IMR-90 (cell line): Measurements from ENCODE around the gene NFE2L1. TPM values are rescaled to one million over a fixed set of nuclear protein-coding genes. Genes with fewer than 3 reads are reported as not detected.

Experiments
- ATAC-seq: fragments of 200-7000 bp; cut with Tn5 transposase; 2 replicates; pipeline ENCODE4 v1.9.1; 2020; ENCODE audit warnings: low read depth, mild to moderate bottlenecking, moderate library complexity
- BruUV-seq: library from RNA; stranded (reverse); fragments of 400-500 nt; replicated peaks from 2 replicates; lab custom pipeline; 2021; lab: Mats Ljungman, UMichigan
- CTCF ChIA-PET: fragments of 300-600 bp; formaldehyde crosslinking; extraction: SDS; loops from one replicate; lab custom pipeline; 2021; ENCODE audit warnings: antibody characterized with exemption; lab: Yijun Ruan, JAX
- POLR2A ChIA-PET: fragments of 300-600 bp; sonication (Branson Sonifier 250); formaldehyde crosslinking; loops from one replicate; lab custom pipeline; 2022; ENCODE audit warnings: antibody characterized with exemption; ENCODE audit not compliant: unreplicated experiment; lab: Charles Lee
- DNase-seq: peaks from one replicate; pipeline ENCODE4 v3.0.0; 2013
- H2AFZ ChIP-seq: replicated peaks from 2 replicates; pipeline ENCODE3; 2013; ENCODE audit warnings: low read length, mild to moderate bottlenecking; ENCODE audit not compliant: poor library complexity
- H2AK5ac ChIP-seq: 2 replicates; pipeline ENCODE4 v1.6.1; 2013; ENCODE audit warnings: low read depth, low read length, inconsistent platforms
- H2AK9ac ChIP-seq: replicated peaks from 2 replicates; pipeline ENCODE3; 2013; ENCODE audit warnings: mild to moderate bottlenecking, low read depth, low read length, moderate library complexity; ENCODE audit not compliant: poor library complexity
- H2BK120ac ChIP-seq: 2 replicates; pipeline ENCODE4 v1.6.1; 2013; ENCODE audit warnings: low read depth, low read length, inconsistent platforms
- H2BK15ac ChIP-seq: 3 replicates; pipeline ENCODE4 v1.6.1; 2013; ENCODE audit warnings: low read depth, low read length, inconsistent platforms
- H2BK20ac ChIP-seq: 2 replicates; pipeline ENCODE4 v1.6.1; 2013; ENCODE audit warnings: low read depth, mild to moderate bottlenecking, inconsistent platforms, low read length, moderate library complexity
- H2BK5ac ChIP-seq: 2 replicates; pipeline ENCODE4 v1.6.1; 2013; ENCODE audit warnings: mild to moderate bottlenecking, low read depth, low read length, inconsistent platforms; ENCODE audit not compliant: poor library complexity, severe bottlenecking
- H3K14ac ChIP-seq: replicated peaks from 2 replicates; pipeline ENCODE4 v1.6.1; 2013; ENCODE audit warnings: low read depth, low read length, inconsistent platforms
- H3K18ac ChIP-seq: 2 replicates; pipeline ENCODE4 v1.6.1; 2013; ENCODE audit warnings: low read depth, low read length, control low read depth
- H3K23ac ChIP-seq: 2 replicates; pipeline ENCODE4 v1.6.1; 2013; ENCODE audit warnings: low read depth, low read length, inconsistent platforms
- H3K27ac ChIP-seq: 2 replicates; pipeline ENCODE4 v1.5.1; 2013; ENCODE audit warnings: mild to moderate bottlenecking, control low read depth, low read length; ENCODE audit not compliant: insufficient read depth
- H3K27me3 ChIP-seq: 2 replicates; pipeline ENCODE4 v1.6.1; 2013; ENCODE audit warnings: low read length; ENCODE audit not compliant: control insufficient read depth, insufficient read depth
- H3K36me3 ChIP-seq: 2 replicates; pipeline ENCODE4 v1.6.1; 2013; ENCODE audit warnings: low read length, mixed read lengths; ENCODE audit not compliant: control insufficient read depth, insufficient read depth
- H3K4ac ChIP-seq: 2 replicates; pipeline ENCODE4 v1.6.1; 2013; ENCODE audit warnings: low read depth, low read length, inconsistent platforms
- H3K4me1 ChIP-seq: 2 replicates; pipeline ENCODE4 v1.6.1; 2013; ENCODE audit warnings: low read length, mixed read lengths; ENCODE audit not compliant: control insufficient read depth, insufficient read depth
- H3K4me2 ChIP-seq: 2 replicates; pipeline ENCODE4 v1.6.1; 2013; ENCODE audit warnings: low read depth, mild to moderate bottlenecking, control low read depth, low read length, moderate library complexity
- H3K4me3 ChIP-seq: 2 replicates; pipeline ENCODE4 v1.5.1; 2013; ENCODE audit warnings: low read depth, mild to moderate bottlenecking, control low read depth, low read length, moderate library complexity; ENCODE audit not compliant: insufficient read depth
- H3K56ac ChIP-seq: 2 replicates; pipeline ENCODE4 v1.6.1; 2013; ENCODE audit warnings: low read length, inconsistent platforms; ENCODE audit not compliant: insufficient read depth; ENCODE audit errors: extremely low read depth
- H3K79me1 ChIP-seq, 2 experiments: 2 replicates each; pipeline ENCODE4 v1.6.1; 2013; ENCODE audit warnings: low read length in 2 of 2, inconsistent platforms in 1 of 2, low read depth in 1 of 2
- H3K9ac ChIP-seq: 2 replicates; pipeline ENCODE4 v1.6.1; 2013; ENCODE audit warnings: low read depth, low read length, control low read depth
- H3K9me1 ChIP-seq: 2 replicates; pipeline ENCODE4 v1.6.1; 2013; ENCODE audit warnings: low read length, inconsistent platforms; ENCODE audit not compliant: insufficient read depth
- H3K9me3 ChIP-seq: 2 replicates; pipeline ENCODE4 v1.6.1; 2013; ENCODE audit warnings: low read length; ENCODE audit not compliant: control insufficient read depth, insufficient read depth
- H4K20me1 ChIP-seq: 2 replicates; pipeline ENCODE4 v1.6.1; 2013; ENCODE audit warnings: low read length, inconsistent platforms; ENCODE audit not compliant: insufficient read depth
- H4K5ac ChIP-seq: 2 replicates; pipeline ENCODE4 v1.6.1; 2013; ENCODE audit warnings: mild to moderate bottlenecking, low read depth, low read length, control low read depth
- H4K8ac ChIP-seq, 2 experiments: 2 replicates each; pipeline ENCODE4 v1.6.1; 2013; ENCODE audit warnings: low read depth in 2 of 2, low read length in 2 of 2, control low read depth in 1 of 2, inconsistent platforms in 1 of 2
- H4K91ac ChIP-seq: 2 replicates; pipeline ENCODE4 v1.6.1; 2013; ENCODE audit warnings: low read depth, low read length, inconsistent platforms; ENCODE audit not compliant: insufficient read depth
- BHLHE40 ChIP-seq: fragments of 150-350 bp; IDR thresholded peaks from 2 replicates; pipeline ENCODE4 v1.6.1; 2016; ENCODE audit warnings: mild to moderate bottlenecking, low read depth, low read length
- CEBPB ChIP-seq: IDR thresholded peaks from 2 replicates; pipeline ENCODE4 v1.6.1; 2012; ENCODE audit warnings: low read depth, low read length, improper control_type of control experiment
- CHD1 ChIP-seq: IDR thresholded peaks from 2 replicates; pipeline ENCODE4 v1.6.1; 2012; ENCODE audit warnings: low read depth, low read length, improper control_type of control experiment
- CTCF ChIP-seq: conservative IDR thresholded peaks from 2 replicates; pipeline ENCODE4 v1.5.1; 2012; ENCODE audit warnings: mild to moderate bottlenecking, low read depth, low read length, improper control_type of control experiment
- ELK1 ChIP-seq: fragments of 150-350 bp; IDR thresholded peaks from 2 replicates; pipeline ENCODE4 v1.6.1; 2016; ENCODE audit warnings: low read depth, mild to moderate bottlenecking, low read length, moderate library complexity, borderline replicate concordance
- FOS ChIP-seq: fragments of 150-350 bp; IDR thresholded peaks from 2 replicates; pipeline ENCODE4 v1.6.1; 2016; ENCODE audit warnings: low read depth, low read length
- MAZ ChIP-seq: IDR thresholded peaks from 2 replicates; pipeline ENCODE4 v1.6.1; 2012; ENCODE audit warnings: low read depth, mild to moderate bottlenecking, low read length, improper control_type of control experiment, moderate library complexity, borderline replicate concordance
- NFE2L2 ChIP-seq: fragments of 150-350 bp; IDR thresholded peaks from 2 replicates; pipeline ENCODE4 v1.6.1; 2016; ENCODE audit warnings: low read depth, mild to moderate bottlenecking, low read length
- RAD21 ChIP-seq: IDR thresholded peaks from 2 replicates; pipeline ENCODE4 v1.6.1; 2012; ENCODE audit warnings: low read length, improper control_type of control experiment
- RCOR1 ChIP-seq: IDR thresholded peaks from 2 replicates; pipeline ENCODE4 v1.6.1; 2012; ENCODE audit warnings: mild to moderate bottlenecking, low read length, improper control_type of control experiment; ENCODE audit not compliant: insufficient replicate concordance
- RFX5 ChIP-seq: IDR thresholded peaks from 2 replicates; pipeline ENCODE4 v1.8.0; 2012; ENCODE audit warnings: low read depth, mild to moderate bottlenecking, low read length, moderate library complexity
- SMC3 ChIP-seq: fragments of 150-350 bp; IDR thresholded peaks from 2 replicates; pipeline ENCODE4 v1.6.1; 2016; ENCODE audit warnings: low read depth, mild to moderate bottlenecking, antibody characterized with exemption, low read length, moderate library complexity
- USF2 ChIP-seq: fragments of 150-350 bp; IDR thresholded peaks from 2 replicates; pipeline ENCODE4 v1.6.1; 2017; ENCODE audit warnings: mild to moderate bottlenecking, antibody characterized with exemption, low read length, low read depth
- WGBS, 2 experiments: methylation state at CpG; one replicate each; pipeline versions ENCODE4 v1.1.5 to v1.1.7; 2013; ENCODE audit warnings: missing lambda C conversion rate in 2 of 2; ENCODE audit not compliant: insufficient read length in 1 of 2; ENCODE audit errors: extremely low coverage in 2 of 2; 5-methylcytosine and 5-hydroxymethylcytosine counted together
- dilution Hi-C: fragments of 300-500 bp; cut with HindIII; formaldehyde crosslinking; loops from one replicate; pipeline ENCODE4 v1.14.3; 2018; ENCODE audit warnings: low sequenced_read_pairs; ENCODE audit not compliant: unreplicated experiment
- in situ Hi-C: fragments of 300-500 bp; cut with MboI; formaldehyde crosslinking; loops from 3 replicates; pipeline ENCODE4 v1.14.3; 2019; ENCODE audit warnings: low sequenced_read_pairs, inconsistent platforms, mixed read lengths
- intact Hi-C: fragments of 100-400 bp; cut with micrococcal nuclease; formaldehyde crosslinking; loops from 2 replicates; pipeline ENCODE4 v1.10.0; 2022
- polyA plus RNA-seq, 3 experiments: library from polyadenylated mRNA; depleted of rRNA; stranded (reverse); fragments of >200 nt; gene quantifications; 2 replicates each; pipeline ENCODE4 v1.2.3, GENCODE V29; 2012; ENCODE audit warnings: low replicate concordance in 1 of 3
- total RNA-seq: library from RNA; depleted of rRNA; stranded (reverse); fragments of >200 nt; gene quantifications from 2 replicates; pipeline ENCODE4 v1.2.3, GENCODE V29; 2012

NFE2L1 gene
- total and polyA plus RNA-seq, 2 of the 4 experiments (the other 2 are of a cell fraction), result 42.8 to 122 TPM

GRCh38 chr17:48064638-48065037 lies 16.5 kb downstream of the NFE2L1 start:
- H2BK20ac ChIP-seq, result no peak overlapping the region
- peaks cover 10% of the 10 kb centered on the region for H4K20me1 ChIP-seq
- no peak overlapping the region for H2BK15ac ChIP-seq
- H3K9me3 ChIP-seq, result no peaks in the 10 kb centered on the region
- no peak overlapping the region for H4K91ac ChIP-seq
- in situ Hi-C loops (loop anchor here (5.0 kb wide), 1 partner anchor 32 kb away; no protein-coding TSS in a partner anchor), dilution Hi-C loops (no loop called here), intact Hi-C loops (no loop called here)
- ChIA-PET CTCF (no interaction called here), POLR2A (no interaction called here)
- H3K27ac ChIP-seq, result no peak overlapping the region
- H2AFZ ChIP-seq, result no peak overlapping the region
- H3K36me3 ChIP-seq, result peaks cover 39% of the 10 kb centered on the region
- no peak overlapping the region for H3K4ac ChIP-seq
- peaks cover 16 to 64% of the 10 kb centered on the region in 2 experiments; a peak in 3 of 4 replicates for H3K79me1 ChIP-seq
- no TSS peak for BruUV-seq
- H3K4me1 ChIP-seq, result peaks cover 4% of the 10 kb centered on the region
- H3K9ac ChIP-seq, result no peak overlapping the region
- H3K56ac ChIP-seq, result no peak overlapping the region
- ATAC-seq, result no peak
- WGBS, 2 experiments, result no CpG with 5 or more reads among the region's 3 CpGs
- H3K4me3 ChIP-seq, result no peak overlapping the region
- no peak overlapping the region for H3K14ac ChIP-seq
- no peak overlapping the region for H2AK5ac ChIP-seq
- no peak overlapping the region for H4K5ac ChIP-seq
- DNase-seq, result no peak
- H3K18ac ChIP-seq, result no peak overlapping the region
- H3K23ac ChIP-seq, result no peak overlapping the region
- H3K4me2 ChIP-seq, result no peak overlapping the region
- TF ChIP-seq RFX5, result no peak
- no peak for TF ChIP-seq CTCF
- no peak for TF ChIP-seq BHLHE40
- no peak for TF ChIP-seq NFE2L2
- no peak for TF ChIP-seq CHD1
- TF ChIP-seq CEBPB, result no peak
- TF ChIP-seq RAD21, result no peak
- no peak for TF ChIP-seq USF2
- TF ChIP-seq RCOR1, result no peak
- no peak for TF ChIP-seq SMC3
- no peak for TF ChIP-seq ELK1
- no peak for TF ChIP-seq FOS
- no peak for TF ChIP-seq MAZ
- no peak overlapping the region for H2BK120ac ChIP-seq
- peaks cover 3% of the 10 kb centered on the region for H3K9me1 ChIP-seq
- no peaks in the 10 kb centered on the region for H3K27me3 ChIP-seq
- no peak overlapping the region for H2AK9ac ChIP-seq
- no peak overlapping the region for H2BK5ac ChIP-seq
- no peak overlapping the region for H4K8ac ChIP-seq
